HG02678 (cell line): Measurements from ENCODE around the gene TAF11L14.
"Not testable (repeated sequence)": the region's sequence is repeated elsewhere in the genome, so short reads cannot be mapped to it uniquely, and the experiment has no call there.

Experiments used
- ATAC-seq: cut with Tn5 transposase; IDR thresholded peaks from one replicate; pipeline ENCODE4 v1.9.1; 2021; ENCODE audit warnings: mild to moderate bottlenecking, moderate library complexity; ENCODE audit not compliant: unreplicated experiment

TAF11L14 gene

DNA sequence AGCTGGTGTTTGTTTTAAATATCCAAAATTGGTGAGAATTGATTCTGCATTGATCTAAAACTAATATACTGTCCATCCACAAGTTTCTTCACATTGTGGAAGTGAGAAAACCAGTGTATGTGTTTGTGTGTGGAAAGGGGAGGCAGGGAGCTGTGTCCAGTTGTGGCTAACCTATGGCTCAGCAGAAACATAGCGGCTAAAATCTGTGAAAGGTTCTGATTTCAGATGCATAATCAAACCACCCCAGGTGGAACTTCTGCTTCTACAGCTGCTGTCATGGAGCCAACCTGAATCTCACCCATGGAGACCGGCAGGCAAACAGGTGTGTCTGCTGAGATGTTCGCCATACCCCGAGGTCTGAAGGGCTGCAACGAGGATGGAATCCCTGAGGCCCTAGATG lies at the start of gene TAF11L14:
Gene TAF11L14, plus strand, starts transcription at position 301 of the 400 bp plus-strand sequence.
- ATAC-seq: no peak

DNA sequence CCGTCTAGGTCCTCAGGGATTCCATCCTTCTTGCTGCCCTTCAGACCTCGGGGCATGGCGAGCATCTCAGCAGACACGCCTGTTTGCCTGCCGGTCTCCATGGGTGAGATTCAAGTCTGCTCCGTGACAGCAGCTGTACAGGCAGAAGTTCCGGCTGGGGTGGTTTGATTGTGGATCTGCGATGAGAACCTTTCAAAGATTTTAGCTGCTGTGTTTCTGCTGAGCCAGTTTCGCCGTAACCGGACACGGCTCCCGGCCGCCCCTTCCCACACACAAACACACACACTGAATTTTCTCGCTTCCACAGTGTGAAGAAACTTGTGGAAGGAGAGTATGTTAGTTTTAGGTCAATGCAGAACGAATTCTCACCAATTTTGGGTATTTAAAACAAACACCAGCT lies 48.6 kb upstream of the TAF11L14 start, which contains the start of gene TAF11L7:
Gene TAF11L7, minus strand, starts transcription at position 101 of the 400 bp plus-strand sequence.
- ATAC-seq: not testable (repeated sequence)

DNA sequence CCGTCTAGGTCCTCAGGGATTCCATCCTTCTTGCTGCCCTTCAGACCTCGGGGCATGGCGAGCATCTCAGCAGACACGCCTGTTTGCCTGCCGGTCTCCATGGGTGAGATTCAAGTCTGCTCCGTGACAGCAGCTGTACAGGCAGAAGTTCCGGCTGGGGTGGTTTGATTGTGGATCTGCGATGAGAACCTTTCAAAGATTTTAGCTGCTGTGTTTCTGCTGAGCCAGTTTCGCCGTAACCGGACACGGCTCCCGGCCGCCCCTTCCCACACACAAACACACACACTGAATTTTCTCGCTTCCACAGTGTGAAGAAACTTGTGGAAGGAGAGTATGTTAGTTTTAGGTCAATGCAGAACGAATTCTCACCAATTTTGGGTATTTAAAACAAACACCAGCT lies 43.4 kb upstream of the TAF11L14 start, which contains the start of gene TAF11L8:
Gene TAF11L8, minus strand, starts transcription at position 101 of the 400 bp plus-strand sequence.
- not testable (repeated sequence) for ATAC-seq

DNA sequence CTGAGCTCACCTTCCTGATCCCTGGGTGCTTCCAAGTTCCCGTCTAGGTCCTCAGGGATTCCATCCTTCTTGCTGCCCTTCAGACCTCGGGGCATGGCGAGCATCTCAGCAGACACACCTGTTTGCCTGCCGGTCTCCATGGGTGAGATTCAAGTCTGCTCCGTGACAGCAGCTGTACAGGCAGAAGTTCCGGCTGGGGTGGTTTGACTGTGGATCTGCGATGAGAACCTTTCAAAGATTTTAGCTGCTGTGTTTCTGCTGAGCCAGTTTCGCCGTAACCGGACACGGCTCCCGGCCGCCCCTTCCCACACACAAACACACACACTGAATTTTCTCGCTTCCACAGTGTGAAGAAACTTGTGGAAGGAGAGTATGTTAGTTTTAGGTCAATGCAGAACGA lies 40.0 kb upstream of the TAF11L14 start, which contains the start of gene TAF11L9:
Gene TAF11L9, minus strand, starts transcription at position 140 of the 400 bp plus-strand sequence.
- not testable (repeated sequence) for ATAC-seq

DNA sequence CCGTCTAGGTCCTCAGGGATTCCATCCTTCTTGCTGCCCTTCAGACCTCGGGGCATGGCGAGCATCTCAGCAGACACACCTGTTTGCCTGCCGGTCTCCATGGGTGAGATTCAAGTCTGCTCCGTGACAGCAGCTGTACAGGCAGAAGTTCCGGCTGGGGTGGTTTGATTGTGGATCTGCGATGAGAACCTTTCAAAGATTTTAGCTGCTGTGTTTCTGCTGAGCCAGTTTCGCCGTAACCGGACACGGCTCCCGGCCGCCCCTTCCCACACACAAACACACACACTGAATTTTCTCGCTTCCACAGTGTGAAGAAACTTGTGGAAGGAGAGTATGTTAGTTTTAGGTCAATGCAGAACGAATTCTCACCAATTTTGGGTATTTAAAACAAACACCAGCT lies 36.5 kb upstream of the TAF11L14 start, which contains the start of gene TAF11L10:
Gene TAF11L10, minus strand, starts transcription at position 101 of the 400 bp plus-strand sequence.
- ATAC-seq: not testable (repeated sequence)

DNA sequence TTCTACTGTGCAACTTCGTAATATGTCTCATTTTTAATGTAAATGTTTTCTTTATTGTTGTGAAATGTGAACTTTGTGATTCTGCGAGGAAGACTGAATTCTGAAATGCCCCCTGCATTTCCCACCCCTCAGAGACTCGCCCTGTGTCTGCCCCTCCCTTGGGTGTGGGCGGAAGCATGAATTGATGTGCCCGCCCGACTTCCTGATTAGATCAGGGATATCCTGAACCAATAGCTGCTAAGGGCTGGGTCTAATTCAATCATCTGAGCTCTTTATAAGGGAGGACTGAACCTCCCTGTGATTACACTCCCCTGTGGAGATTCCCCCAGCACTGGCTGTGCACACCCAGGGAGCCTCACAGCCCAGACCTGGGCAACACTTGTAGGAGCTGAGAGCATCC lies 30.4 kb upstream of the TAF11L14 start, which contains the start of gene TAF11L11:
Gene TAF11L11, plus strand, starts transcription at position 304 of the 400 bp plus-strand sequence.
- ATAC-seq: not testable (repeated sequence)

DNA sequence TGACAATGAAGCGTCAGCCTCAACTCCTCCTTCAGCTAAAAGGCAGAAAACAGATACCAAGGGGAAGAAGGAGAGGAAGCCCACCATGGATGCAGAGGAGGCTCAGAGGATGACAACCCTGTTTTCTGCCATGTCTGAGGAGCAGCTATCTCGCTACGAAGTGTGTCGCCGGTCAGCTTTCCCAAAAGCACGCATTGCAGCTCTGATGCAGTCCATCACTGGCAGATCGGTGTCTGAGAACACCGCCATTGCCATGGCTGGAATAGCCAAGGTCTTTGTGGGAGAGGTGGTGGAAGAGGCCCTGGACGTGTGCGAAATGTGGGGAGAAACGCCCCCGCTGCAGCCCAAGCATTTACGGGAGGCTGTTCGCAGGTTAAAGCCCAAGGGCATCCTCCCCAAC lies 29.3 kb upstream of the TAF11L14 start:
- no peak for ATAC-seq

DNA sequence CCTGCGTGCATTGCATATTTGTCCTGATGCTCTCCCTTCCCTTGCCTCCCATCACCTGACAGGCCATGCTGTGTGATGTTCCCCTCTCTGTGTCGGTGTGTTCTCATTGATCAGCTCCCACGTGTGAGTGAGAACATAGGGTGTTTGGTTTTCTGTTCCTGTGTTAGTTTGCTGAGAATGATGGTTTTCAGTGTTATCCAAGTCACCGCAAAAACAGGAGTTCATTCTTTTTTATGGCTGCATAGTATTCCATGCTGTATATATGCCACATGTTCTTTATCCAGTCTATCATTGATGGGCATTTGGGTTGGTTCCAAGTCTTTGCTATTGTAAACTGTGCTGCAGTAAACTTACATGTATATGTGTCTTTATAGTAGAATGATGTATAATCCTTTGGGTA lies 26.8 kb upstream of the TAF11L14 start:
- not testable (repeated sequence) for ATAC-seq

DNA sequence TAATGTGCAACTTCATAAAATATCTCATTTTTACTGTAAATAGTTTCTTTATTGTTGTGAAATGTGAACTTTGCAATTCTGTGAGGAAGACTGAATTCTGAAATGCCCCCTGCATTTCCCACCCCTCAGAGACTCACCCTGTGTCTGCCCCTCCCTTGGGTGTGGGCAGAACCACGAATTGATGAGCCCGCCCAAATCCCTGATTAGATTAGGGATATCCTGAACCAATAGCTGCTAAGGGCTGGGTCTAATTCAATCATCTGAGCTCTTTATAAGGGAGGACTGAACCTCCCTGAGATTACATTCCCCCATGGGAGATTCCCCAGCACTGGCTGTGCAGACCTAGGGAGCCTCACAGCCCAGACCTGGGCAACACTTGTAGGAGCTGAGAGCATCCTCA lies 24.2 kb upstream of the TAF11L14 start, which contains the start of gene TAF11L12:
Gene TAF11L12, plus strand, starts transcription at position 301 of the 400 bp plus-strand sequence.
- ATAC-seq: not testable (repeated sequence)

DNA sequence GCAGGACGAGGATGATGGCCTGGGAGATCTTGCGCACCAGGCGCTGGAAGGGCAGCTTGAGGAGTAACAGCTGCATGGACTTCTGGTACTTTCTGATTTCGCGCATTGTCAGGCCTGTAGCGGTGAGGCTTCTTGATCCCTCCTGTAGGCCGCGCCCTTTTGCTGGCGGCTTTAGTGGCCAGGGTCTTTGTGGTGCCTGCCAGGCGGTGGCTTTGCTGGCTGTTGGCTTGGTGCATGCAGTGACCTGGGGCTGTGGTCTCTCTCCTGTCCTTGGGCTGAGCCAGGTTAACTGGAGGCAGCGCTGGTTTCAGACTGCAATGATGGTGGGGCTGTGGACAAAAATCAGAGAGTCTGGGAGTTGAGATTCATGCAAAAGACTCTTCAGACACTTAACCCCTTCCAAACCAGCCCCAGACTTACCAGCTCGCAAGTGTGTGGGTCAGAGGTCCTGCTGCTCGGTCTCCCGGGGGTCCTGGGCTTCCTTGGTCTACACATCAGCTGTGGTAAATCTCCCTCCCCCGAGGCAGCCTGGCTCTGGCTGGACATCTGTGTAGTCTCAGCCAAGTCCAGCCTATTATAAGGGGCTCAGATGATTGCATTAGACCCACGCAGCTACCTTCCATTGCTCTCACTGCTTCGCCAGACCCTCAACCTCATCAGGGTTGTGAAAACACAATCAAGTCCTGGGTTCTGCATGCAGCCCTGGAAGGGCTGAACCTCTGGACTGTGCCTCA lies 19.2 kb upstream of the TAF11L14 start:
- ATAC-seq: no peak

DNA sequence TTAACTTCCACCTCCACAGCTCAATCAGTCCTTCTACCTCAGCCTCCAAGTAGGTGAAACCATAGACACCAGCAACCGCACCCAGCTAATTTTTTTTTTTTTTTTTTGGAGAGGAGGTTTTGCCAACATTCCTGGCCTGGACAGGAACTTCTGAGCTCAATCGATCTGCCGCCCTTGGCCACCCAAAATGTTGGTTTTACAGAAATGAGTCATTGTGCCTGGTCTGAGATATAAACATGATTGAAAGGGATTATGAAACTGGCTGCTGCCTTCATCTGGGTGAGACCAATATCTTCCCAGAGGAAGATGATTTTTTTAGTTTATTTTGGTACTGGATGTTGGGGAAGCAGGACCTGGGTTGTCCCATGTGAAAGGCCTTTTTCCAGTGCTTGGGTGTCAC lies 14.9 kb upstream of the TAF11L14 start:
- ATAC-seq: no peak

DNA sequence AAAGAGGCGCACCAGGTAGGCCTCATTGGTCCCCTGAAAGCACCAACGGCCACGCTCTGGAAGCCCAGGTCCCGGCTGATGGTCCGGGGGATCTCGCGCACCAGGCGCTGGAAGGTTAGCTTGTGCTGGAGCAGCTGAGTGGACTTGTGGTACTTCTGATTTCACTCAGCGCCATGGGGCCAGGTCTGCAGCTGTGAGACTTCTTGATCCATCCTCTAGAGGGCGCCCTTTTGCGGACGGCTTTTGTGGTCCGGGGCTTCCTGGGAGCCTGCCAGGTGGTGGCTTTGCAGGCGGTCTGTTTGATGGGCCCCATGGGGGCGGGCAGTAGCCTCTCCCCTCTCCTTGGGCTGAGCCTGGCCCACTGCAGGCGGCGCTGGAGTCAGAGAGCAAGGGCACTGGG lies 13.6 kb upstream of the TAF11L14 start:
- no peak for ATAC-seq

DNA sequence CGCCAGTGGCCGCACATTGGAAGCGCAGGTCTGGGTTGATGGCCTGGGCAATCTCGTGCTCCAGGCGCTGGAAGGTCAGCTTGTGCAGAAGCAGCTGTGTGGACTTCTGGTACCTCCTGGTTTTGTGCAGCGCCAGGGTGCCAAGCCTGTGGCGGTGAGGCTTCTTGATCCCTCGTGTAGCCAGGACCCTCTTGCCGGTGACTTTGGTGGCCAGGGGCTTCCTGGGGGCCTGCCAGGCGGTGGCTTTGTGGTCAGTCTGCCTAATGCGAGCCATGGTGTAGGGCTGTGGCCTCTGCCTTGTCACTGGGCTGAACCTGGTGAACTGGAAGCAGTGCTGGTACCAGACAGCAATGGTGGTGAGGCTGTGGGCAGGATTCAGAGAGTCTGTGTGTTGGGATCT lies 8.6 kb upstream of the TAF11L14 start:
- ATAC-seq: no peak

DNA sequence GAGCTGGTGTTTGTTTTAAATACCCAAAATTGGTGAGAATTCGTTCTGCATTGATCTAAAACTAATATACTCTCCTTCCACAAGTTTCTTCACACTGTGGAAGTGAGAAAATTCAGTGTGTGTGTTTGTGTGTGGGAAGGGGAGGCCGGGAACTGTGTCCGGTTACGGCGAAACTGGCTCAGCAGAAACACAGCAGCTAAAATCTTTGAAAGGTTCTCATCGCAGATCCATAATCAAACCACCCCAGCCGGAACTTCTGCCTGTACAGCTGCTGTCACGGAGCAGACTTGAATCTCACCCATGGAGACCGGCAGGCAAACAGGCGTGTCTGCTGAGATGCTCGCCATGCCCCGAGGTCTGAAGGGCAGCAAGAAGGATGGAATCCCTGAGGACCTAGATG lies 2.5 kb upstream of the TAF11L14 start, which contains the start of gene TAF11L13:
Gene TAF11L13, plus strand, starts transcription at position 301 of the 400 bp plus-strand sequence.
- ATAC-seq: not testable (repeated sequence)

DNA sequence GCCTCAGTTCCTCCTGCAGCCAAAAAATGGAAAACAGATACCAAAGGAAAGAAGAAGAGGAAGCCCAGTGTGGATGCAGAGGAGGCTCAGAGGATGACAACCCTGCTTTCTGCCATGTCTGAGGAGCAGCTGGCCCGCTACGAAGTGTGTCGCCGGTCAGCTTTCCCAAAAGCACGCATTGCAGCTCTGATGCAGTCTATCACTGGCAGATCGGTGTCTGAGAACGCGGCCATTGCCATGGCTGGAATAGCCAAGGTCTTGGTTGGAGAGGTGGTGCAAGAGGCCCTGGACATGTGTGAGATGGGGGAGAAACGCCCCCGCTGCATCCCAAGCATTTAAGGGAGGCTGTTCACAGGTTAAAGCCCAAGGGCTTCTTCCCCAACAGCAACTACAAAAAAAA lies 15.0 kb downstream of the TAF11L14 start:
- ATAC-seq: not testable (repeated sequence)

DNA sequence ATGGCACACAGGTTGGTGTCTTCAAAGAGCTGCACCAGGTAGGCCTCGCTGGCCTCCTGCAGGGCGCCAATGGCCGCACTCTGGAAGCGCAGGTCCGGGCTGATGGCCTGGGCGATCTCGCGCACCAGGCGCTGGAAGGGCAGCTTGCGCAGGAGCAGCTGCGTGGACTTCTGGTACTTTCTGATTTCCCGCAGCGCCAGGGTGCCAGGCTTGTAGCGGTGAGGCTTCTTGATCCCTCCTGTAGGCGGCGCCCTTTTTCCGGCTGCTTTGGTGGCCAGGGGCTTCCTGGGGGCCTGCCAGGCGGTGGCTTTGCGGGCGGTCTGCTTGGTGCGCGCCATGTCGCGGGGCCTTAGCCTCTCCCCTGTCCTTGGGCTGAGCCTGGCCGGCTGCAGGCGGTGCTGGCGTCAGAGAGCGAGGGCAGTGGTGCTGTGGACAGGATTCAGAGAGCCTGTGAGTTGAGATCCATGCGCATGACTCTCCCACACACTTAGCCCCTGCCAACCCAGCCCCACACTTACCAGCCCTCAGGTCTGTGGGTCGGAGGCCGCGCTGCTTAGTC lies 21.0 kb downstream of the TAF11L14 start:
- ATAC-seq: not testable (repeated sequence)

DNA sequence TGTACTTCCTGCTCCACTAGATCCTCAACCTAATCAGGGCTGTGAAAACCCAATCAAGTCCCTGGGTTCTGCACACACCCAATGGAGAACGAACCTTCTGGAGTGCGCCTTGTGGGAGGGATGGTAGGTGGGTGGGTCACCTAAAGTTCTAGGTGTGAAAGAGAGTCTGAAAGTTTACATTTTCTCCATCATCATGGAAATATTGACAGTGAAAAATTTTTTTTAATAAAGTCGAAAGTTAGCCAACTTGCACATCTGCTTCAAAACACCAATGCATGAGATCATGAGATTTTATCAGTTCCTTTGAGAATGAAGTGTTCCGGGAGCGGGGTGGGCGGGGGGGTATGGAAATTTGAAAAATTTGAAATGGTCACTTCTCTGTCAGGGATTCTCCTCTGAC lies 21.7 kb downstream of the TAF11L14 start:
- no peak for ATAC-seq

DNA sequence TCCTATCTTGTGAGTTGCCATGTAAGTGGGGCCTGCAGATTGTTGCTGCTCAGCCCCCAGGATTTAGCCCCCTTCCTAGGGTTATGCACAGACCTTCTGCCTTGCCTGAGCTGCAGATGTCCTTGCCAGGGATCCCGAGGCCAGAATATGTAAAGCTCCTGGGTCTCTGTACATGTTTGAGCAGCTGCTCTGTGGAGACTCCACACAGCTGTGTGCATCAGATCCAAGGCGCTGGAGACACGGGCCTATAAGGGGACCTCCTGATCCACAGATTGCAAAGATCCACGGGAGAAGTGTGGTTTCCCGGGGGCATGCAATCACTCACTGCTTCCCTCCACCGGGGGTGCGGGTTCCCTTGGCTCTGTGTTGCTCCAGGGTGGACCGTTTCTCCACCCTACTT lies 28.9 kb downstream of the TAF11L14 start:
- ATAC-seq: no peak

DNA sequence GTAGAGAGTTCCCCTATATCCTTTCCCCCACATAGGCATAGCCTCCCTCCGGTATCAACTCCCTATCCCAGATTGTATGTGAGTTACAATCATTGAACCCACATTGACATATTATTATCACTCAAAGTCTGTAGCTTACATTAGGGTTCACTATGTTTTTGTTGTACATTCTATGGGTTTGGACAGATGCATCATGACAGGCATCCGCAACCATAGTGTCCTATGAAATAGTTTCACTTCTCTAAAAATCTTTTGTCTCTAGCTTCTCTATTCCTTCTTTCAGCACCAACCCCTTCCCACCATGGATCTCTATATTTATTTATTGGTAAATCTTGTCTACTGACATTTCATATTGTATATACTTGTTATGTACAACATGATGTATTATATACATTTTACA lies 31.6 kb downstream of the TAF11L14 start:
- ATAC-seq: no peak

DNA sequence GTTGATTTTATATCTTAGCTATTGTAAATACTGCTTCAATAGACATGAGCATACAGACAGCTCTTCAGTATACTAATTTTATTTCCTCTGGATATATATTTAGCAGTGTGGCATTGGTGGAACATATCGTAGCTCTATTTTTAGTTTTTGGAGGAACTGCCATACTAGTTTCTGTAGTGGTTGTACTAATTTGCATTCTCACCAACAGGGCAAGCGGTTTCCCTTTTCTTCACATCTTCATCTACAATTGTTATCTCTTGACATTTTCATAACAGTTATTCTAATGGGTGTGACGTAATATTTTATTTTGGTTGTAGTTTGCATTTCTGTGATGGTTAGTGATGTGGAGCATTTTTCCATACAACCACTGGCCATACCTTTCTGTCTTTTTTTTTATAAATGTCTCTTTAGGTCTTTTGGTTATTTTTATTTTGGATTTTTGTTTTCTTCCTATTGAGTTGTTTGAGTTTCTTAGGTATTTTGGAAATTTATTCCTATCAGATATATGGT lies 32.5 kb downstream of the TAF11L14 start:
- ATAC-seq: no peak

DNA sequence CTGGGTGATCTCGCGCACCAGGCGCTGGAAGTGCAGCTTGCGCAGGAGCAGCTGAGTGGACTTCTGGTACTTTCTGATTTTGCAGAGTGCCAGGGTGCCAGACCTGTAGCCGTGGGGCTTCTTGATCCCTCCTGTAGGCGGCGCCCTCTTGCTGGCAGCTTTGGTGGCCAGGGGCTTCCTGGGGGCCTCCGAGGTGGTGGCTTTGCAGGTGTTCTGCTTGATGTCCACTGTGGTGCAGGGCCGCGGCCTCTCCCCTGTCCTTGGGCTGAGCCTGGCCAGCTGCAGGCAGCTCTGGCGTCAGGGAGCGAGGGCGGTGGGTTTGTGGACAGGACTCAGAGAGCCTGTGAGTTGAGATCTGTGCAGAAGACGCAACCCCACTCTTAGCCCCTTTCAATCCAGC lies 36.1 kb downstream of the TAF11L14 start:
- ATAC-seq: no peak
